GM12878 (cell line): ENCODE data around the gene RAB35. TPM values are rescaled to one million over a fixed set of nuclear protein-coding genes. Genes with fewer than 3 reads are reported as not detected.

ENCODE experiments used
- ATAC-seq: fragments of 200-7000 bp; cut with Tn5 transposase; 3 replicates; pipeline ENCODE4 v1.9.1; 2020; ENCODE audit warnings: mild to moderate bottlenecking, moderate library complexity
- BruUV-seq: library from RNA; stranded (reverse); fragments of 400-500 nt; replicated peaks from 2 replicates; lab custom pipeline; 2021; lab: Mats Ljungman, UMichigan
- CTCF ChIA-PET: fragments of 300-600 bp; sonication (Branson Sonifier 250); formaldehyde crosslinking; extraction: SDS; loops from one replicate; lab custom pipeline; 2021; ENCODE audit warnings: inconsistent platforms; lab: Yijun Ruan, JAX
- POLR2A ChIA-PET: fragments of 350-600 bp; formaldehyde crosslinking; extraction: SDS; loops from one replicate; lab custom pipeline; 2021; ENCODE audit warnings: inconsistent platforms; lab: Charles Lee
- RAD21 ChIA-PET: fragments of 300-600 bp; sonication (Branson Sonifier 250); formaldehyde crosslinking; loops from one replicate; lab custom pipeline; 2023; ENCODE audit warnings: antibody characterized with exemption; ENCODE audit not compliant: unreplicated experiment; lab: Charles Lee
- SMC1A ChIA-PET: fragments of 300-600 bp; sonication (Branson Sonifier 250); formaldehyde crosslinking; loops from one replicate; lab custom pipeline; 2023; ENCODE audit not compliant: unreplicated experiment, uncharacterized antibody; lab: Charles Lee
- DNase-seq: peaks from one replicate; pipeline ENCODE4 v3.0.0-alpha.2; 2011; ENCODE audit warnings: low read depth, low spot score
- FAIRE-seq: peaks from 3 replicates; lab custom pipeline; 2011; peaks lifted over from hg19 to GRCh38; lab: Jason Lieb, UNC
- H2AFZ ChIP-seq: 2 replicates; pipeline ENCODE4 v1.6.0; 2011; ENCODE audit warnings: low read depth, low read length, control low read depth; ENCODE audit not compliant: control insufficient read depth
- H3K27ac ChIP-seq: 2 replicates; pipeline ENCODE4 v1.5.1; 2011; ENCODE audit warnings: control low read depth; ENCODE audit not compliant: control insufficient read depth, insufficient read depth
- H3K27me3 ChIP-seq, 2 experiments: replicated peaks in 1 of 2; 2 replicates each; pipeline versions ENCODE4 v1.6.0 to v1.6.1; 2011; ENCODE audit warnings: low read length in 1 of 2; ENCODE audit not compliant: control insufficient read depth in 2 of 2, insufficient read depth in 2 of 2
- H3K36me3 ChIP-seq, 2 experiments: 2 replicates each; pipeline ENCODE4 v1.5.1; 2011; ENCODE audit warnings: low read length in 1 of 2; ENCODE audit not compliant: control insufficient read depth in 2 of 2, insufficient read depth in 2 of 2
- H3K4me1 ChIP-seq: 2 replicates; pipeline ENCODE4 v1.6.1; 2011; ENCODE audit warnings: mild to moderate bottlenecking, low read length, moderate library complexity, mixed read lengths; ENCODE audit not compliant: control insufficient read depth, insufficient read depth
- H3K4me2 ChIP-seq: 2 replicates; pipeline ENCODE4 v1.6.0; 2011; ENCODE audit warnings: control low read depth; ENCODE audit not compliant: control insufficient read depth, insufficient read depth
- H3K4me3 ChIP-seq: fragments of 200-600 bp; sonication (generic); 2 replicates; pipeline ENCODE4 v1.5.1; 2016
- H3K79me2 ChIP-seq: 2 replicates; pipeline ENCODE4 v1.6.0; 2011; ENCODE audit warnings: low read length; ENCODE audit not compliant: control insufficient read depth, insufficient read depth
- H3K9ac ChIP-seq: 2 replicates; pipeline ENCODE4 v1.8.0; 2011; ENCODE audit warnings: low read length, control low read depth, mixed read lengths; ENCODE audit not compliant: control insufficient read depth, insufficient read depth
- H3K9me3 ChIP-seq: replicated peaks from 3 replicates; pipeline ENCODE4 v1.5.1; 2011; ENCODE audit warnings: mild to moderate bottlenecking, low read length; ENCODE audit not compliant: control insufficient read depth, insufficient read depth
- H4K20me1 ChIP-seq: 2 replicates; pipeline ENCODE4 v1.6.0; 2011; ENCODE audit not compliant: control insufficient read depth, insufficient read depth
- GATAD2B ChIP-seq: fragments of 450-650 bp; conservative IDR thresholded peaks from 2 replicates; pipeline ENCODE4 v1.6.1; 2017; ENCODE audit warnings: low read depth, mild to moderate bottlenecking, moderate library complexity
- MXI1 ChIP-seq: fragments of 150-350 bp; IDR thresholded peaks from 2 replicates; pipeline ENCODE4 v1.6.1; 2011; ENCODE audit warnings: low read depth, mild to moderate bottlenecking, inconsistent platforms, low read length, improper control_type of control experiment
- NFIC ChIP-seq: IDR thresholded peaks from 2 replicates; pipeline ENCODE4 v1.6.1; 2012; ENCODE audit warnings: low read depth, mild to moderate bottlenecking, inconsistent platforms, low read length, moderate library complexity
- RB1 ChIP-seq: fragments of 450-650 bp; formaldehyde crosslinking; IDR thresholded peaks from 2 replicates; pipeline ENCODE4 v1.6.1; 2017; ENCODE audit warnings: mild to moderate bottlenecking, borderline replicate concordance
- SKIL ChIP-seq: fragments of 450-650 bp; IDR thresholded peaks from 2 replicates; pipeline ENCODE4 v1.6.1; 2017; ENCODE audit warnings: mild to moderate bottlenecking, low read depth, inconsistent platforms; ENCODE audit not compliant: poor library complexity, severe bottlenecking
- STAT3 ChIP-seq: IDR thresholded peaks from 2 replicates; pipeline ENCODE4 v1.6.1; 2011; ENCODE audit warnings: low read depth, low read length, improper control_type of control experiment
- SUZ12 ChIP-seq: fragments of 200-600 bp; sonication (generic); IDR thresholded peaks from one replicate; pipeline ENCODE4 v1.6.1; 2018; ENCODE audit warnings: antibody characterized with exemption, mild to moderate bottlenecking; ENCODE audit not compliant: unreplicated experiment
- TCF3 ChIP-seq: IDR thresholded peaks from 2 replicates; pipeline ENCODE4 v1.6.1; 2012; ENCODE audit warnings: low read depth, mild to moderate bottlenecking, low read length, borderline replicate concordance; ENCODE audit not compliant: insufficient read depth
- TCF7 ChIP-seq: IDR thresholded peaks from 2 replicates; pipeline ENCODE4 v1.6.1; 2014; ENCODE audit warnings: antibody characterized with exemption, borderline replicate concordance
- WGBS: methylation state at CpG from one replicate; pipeline ENCODE4 v1.1.6; 2016; ENCODE audit warnings: low lambda C conversion rate; ENCODE audit not compliant: insufficient replicate concordance, insufficient coverage; ENCODE audit errors: missing lambda C conversion rate; 5-methylcytosine and 5-hydroxymethylcytosine counted together
- in situ Hi-C: fragments of 300-500 bp; cut with MboI; formaldehyde crosslinking; loops from 9 replicates; pipeline ENCODE4 v1.14.3; 2018; ENCODE audit warnings: mixed read lengths
- intact Hi-C: fragments of 100-400 bp; cut with micrococcal nuclease; formaldehyde crosslinking; loops from one replicate; pipeline ENCODE4 v1.14.2; 2022; ENCODE audit not compliant: unreplicated experiment
- polyA plus RNA-seq, 11 experiments: library from polyadenylated mRNA; depleted of rRNA in 4 of 11; unstranded in 6 of 11; stranded (reverse) in 5 of 11; fragments of >200 nt; fragmentation: Nextera tagmentation in 4 of 11; fragmentation: Illumina TruSeq in 1 of 11; extraction: Ambion mirVana in 4 of 11; extraction: Trizol in 1 of 11; gene quantifications; 1 replicate in 1 of 11; 2 replicates in 10 of 11; pipeline versions ENCODE4 v1.2.1 to v1.2.3, GENCODE V29; 2011 to 2016; ENCODE audit warnings: inconsistent platforms in 2 of 11, missing spikeins in 2 of 11, low read depth in 1 of 11
- total RNA-seq, 4 experiments: library from RNA; depleted of rRNA in 3 of 4; stranded (reverse); fragments of >200 nt in 3 of 4; fragmentation: Illumina TruSeq in 1 of 4; extraction: Trizol in 1 of 4; gene quantifications; 2 replicates each; pipeline versions ENCODE4 v1.2.1 to v1.2.3, GENCODE V29; 2013 to 2021
- TF ChIP-seq, protein P1 (sequence below): IDR thresholded peaks from 2 replicates; pipeline ENCODE4 v1.6.1; 2012; ENCODE audit warnings: improper control_type of control experiment, low read depth, low read length; ENCODE audit not compliant: insufficient replicate concordance
- TF ChIP-seq, protein P2 (sequence below): fragments of 450-650 bp; IDR thresholded peaks from 2 replicates; pipeline ENCODE4 v1.6.1; 2018; ENCODE audit warnings: borderline replicate concordance, mild to moderate bottlenecking; ENCODE audit not compliant: partially characterized antibody

Gene RAB35
- total and polyA plus RNA-seq, 10 of the 15 experiments (the other 5 are each of a cell fraction or from before 2014, with no cell fraction given): 0.76 to 99.2 (median 43.8) TPM

DNA sequence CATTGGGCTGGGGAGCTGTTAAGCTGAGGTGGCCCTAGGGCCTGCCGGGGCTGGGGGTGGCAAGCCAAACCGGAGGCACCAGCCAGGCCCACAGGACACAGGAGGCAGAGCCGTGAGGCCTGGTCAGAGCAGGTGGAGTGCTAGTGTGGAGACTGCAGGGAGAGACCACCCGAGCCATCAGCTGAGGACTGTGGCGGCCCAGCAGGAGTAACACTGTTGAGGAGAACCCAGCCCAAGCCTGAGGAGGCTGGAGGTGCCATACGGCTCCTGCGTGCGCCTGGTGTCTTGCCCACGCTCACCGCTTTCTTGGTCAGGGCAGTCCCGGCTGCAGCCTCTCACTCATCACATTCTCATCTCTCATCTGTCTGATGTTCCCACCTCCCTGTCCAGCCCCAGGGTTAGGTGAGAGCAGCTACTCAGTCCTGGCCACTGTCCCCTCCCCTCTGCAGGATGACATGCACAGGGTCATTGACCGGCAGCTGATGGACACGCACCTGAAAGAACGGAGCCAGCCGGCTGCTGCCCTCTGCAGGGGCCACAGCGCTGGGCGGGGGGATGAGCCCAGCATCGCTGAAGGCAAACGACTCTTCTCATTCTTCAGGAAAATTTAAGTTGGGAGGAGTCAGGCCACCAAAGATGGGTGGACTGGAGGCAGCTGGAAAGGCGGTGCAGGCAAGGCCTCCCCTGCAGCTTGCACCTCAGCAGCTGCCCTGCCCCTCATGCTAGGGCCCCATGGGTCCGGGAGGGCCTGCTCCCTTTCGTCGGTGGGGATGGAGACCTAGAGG is 23.8 kb downstream of the RAB35 start:
- TF ChIP-seq SKIL (no peak), SUZ12 (no peak), MXI1 (no peak), NFIC (no peak), TCF7 (no peak), STAT3 (no peak), TCF3 (no peak), GATAD2B (no peak), RB1 (no peak)
- TF ChIP-seq, protein P1, sequence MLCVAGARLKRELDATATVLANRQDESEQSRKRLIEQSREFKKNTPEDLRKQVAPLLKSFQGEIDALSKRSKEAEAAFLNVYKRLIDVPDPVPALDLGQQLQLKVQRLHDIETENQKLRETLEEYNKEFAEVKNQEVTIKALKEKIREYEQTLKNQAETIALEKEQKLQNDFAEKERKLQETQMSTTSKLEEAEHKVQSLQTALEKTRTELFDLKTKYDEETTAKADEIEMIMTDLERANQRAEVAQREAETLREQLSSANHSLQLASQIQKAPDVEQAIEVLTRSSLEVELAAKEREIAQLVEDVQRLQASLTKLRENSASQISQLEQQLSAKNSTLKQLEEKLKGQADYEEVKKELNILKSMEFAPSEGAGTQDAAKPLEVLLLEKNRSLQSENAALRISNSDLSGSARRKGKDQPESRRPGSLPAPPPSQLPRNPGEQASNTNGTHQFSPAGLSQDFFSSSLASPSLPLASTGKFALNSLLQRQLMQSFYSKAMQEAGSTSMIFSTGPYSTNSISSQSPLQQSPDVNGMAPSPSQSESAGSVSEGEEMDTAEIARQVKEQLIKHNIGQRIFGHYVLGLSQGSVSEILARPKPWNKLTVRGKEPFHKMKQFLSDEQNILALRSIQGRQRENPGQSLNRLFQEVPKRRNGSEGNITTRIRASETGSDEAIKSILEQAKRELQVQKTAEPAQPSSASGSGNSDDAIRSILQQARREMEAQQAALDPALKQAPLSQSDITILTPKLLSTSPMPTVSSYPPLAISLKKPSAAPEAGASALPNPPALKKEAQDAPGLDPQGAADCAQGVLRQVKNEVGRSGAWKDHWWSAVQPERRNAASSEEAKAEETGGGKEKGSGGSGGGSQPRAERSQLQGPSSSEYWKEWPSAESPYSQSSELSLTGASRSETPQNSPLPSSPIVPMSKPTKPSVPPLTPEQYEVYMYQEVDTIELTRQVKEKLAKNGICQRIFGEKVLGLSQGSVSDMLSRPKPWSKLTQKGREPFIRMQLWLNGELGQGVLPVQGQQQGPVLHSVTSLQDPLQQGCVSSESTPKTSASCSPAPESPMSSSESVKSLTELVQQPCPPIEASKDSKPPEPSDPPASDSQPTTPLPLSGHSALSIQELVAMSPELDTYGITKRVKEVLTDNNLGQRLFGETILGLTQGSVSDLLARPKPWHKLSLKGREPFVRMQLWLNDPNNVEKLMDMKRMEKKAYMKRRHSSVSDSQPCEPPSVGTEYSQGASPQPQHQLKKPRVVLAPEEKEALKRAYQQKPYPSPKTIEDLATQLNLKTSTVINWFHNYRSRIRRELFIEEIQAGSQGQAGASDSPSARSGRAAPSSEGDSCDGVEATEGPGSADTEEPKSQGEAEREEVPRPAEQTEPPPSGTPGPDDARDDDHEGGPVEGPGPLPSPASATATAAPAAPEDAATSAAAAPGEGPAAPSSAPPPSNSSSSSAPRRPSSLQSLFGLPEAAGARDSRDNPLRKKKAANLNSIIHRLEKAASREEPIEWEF: no peak
- TF ChIP-seq, protein P2, sequence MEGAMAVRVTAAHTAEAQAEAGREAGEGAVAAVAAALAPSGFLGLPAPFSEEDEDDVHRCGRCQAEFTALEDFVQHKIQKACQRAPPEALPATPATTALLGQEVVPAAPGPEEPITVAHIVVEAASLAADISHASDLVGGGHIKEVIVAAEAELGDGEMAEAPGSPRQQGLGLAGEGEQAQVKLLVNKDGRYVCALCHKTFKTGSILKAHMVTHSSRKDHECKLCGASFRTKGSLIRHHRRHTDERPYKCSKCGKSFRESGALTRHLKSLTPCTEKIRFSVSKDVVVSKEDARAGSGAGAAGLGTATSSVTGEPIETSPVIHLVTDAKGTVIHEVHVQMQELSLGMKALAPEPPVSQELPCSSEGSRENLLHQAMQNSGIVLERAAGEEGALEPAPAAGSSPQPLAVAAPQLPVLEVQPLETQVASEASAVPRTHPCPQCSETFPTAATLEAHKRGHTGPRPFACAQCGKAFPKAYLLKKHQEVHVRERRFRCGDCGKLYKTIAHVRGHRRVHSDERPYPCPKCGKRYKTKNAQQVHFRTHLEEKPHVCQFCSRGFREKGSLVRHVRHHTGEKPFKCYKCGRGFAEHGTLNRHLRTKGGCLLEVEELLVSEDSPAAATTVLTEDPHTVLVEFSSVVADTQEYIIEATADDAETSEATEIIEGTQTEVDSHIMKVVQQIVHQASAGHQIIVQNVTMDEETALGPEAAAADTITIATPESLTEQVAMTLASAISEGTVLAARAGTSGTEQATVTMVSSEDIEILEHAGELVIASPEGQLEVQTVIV: no peak
- ChIA-PET RAD21 (no interaction called here), POLR2A (interaction anchor here (1.0 kb wide), 1 partner anchor 18 kb away, joined by 4 read pairs; no protein-coding TSS in a partner anchor), CTCF (no interaction called here), SMC1A (no interaction called here)
- Histone ChIP-seq H3K4me1 (peaks cover 4% of the 10 kb centered on the region), H3K36me3 (peaks cover 12 to 37% of the 10 kb centered on the region in 2 experiments), H4K20me1 (no peaks in the 10 kb centered on the region; the same call in 1 of the 2 replicates), H3K9ac (no peak overlapping the region), H3K9me3 (no peaks in the 10 kb centered on the region), H3K27ac (no peak overlapping the region), H2AFZ (no peak overlapping the region), H3K4me2 (no peak overlapping the region), H3K79me2 (no peaks in the 10 kb centered on the region), H3K4me3 (no peak overlapping the region), H3K27me3 (no peaks in the 10 kb centered on the region)
- intact Hi-C loops (no loop called here), in situ Hi-C loops (no loop called here)
- BruUV-seq: no TSS peak
- DNase-seq (no peak), ATAC-seq (no peak; the same call in 2 of the 3 replicates), FAIRE-seq (no peak)
- 97% methylated on average over 22 of the region's 23 CpGs for WGBS
